ENCODE data around the gene IL1RAPL2.

GRCh38 chrX:104854790-104855340 lies 288.9 kb downstream of the IL1RAPL2 start:
- TF ChIP-seq SUZ12 (IDR thresholded peaks at IDR 0.05; ENCODE audit: extremely low read depth, insufficient read depth, insufficient read length) (no peak), YY1 (IDR thresholded peaks at IDR 0.05; ENCODE audit: insufficient read depth, insufficient read length) (no peak)

Measured in NT2/D1 (cell line).